Natural killer cell (primary cell): ENCODE measurements around the gene NUDT16L1. TPM values are rescaled to one million over a fixed set of nuclear protein-coding genes. Genes with fewer than 3 reads are reported as not detected.
A peak's percentile ranks its signal among the peaks of the same experiment; 100 is the strongest.

Experiments
- ATAC-seq, 3 donors: fragments of 150-1000 bp in 2 of 3; fragments of 200-7000 bp in 1 of 3; cut with Tn5 transposase; 1 replicate in 1 of 3; 2 replicates in 2 of 3; pipeline ENCODE4 v1.10.0; 2021; ENCODE audit warnings: mild to moderate bottlenecking in 2 of 3, moderate library complexity in 2 of 3
- DNase-seq, 2 donors: peaks; one replicate each; pipeline versions ENCODE4 v3.0.0 to v3.0.0-alpha.2; 2013 to 2021; ENCODE audit warnings: mixed read lengths in 1 of 2
- H3K27ac ChIP-seq: one replicate; pipeline ENCODE4 v1.5.1; 2013; ENCODE audit warnings: mild to moderate bottlenecking, low read length
- H3K27me3 ChIP-seq: one replicate; pipeline ENCODE4 v1.6.1; 2013; ENCODE audit warnings: low read length; ENCODE audit not compliant: control insufficient read depth, insufficient read depth
- H3K36me3 ChIP-seq: one replicate; pipeline ENCODE4 v1.6.1; 2013; ENCODE audit warnings: low read length; ENCODE audit not compliant: control insufficient read depth, insufficient read depth
- H3K4me1 ChIP-seq: one replicate; pipeline ENCODE4 v1.6.1; 2013; ENCODE audit warnings: low read length; ENCODE audit not compliant: control insufficient read depth, insufficient read depth
- H3K4me3 ChIP-seq: one replicate; pipeline ENCODE4 v1.5.1; 2013; ENCODE audit warnings: low read length
- H3K9me3 ChIP-seq: one replicate; pipeline ENCODE4 v1.6.1; 2013; ENCODE audit warnings: low read length; ENCODE audit not compliant: control insufficient read depth, insufficient read depth
- H3K27ac Mint-ChIP-seq, 2 donors: one replicate each; pipeline ENCODE4 v1.8.0; 2022; ENCODE audit warnings: mild to moderate bottlenecking in 2 of 2, mixed read lengths in 2 of 2, moderate library complexity in 1 of 2
- H3K27me3 Mint-ChIP-seq, 2 donors: one replicate each; pipeline ENCODE4 v1.8.0; 2022; ENCODE audit warnings: low read depth in 2 of 2, mixed read lengths in 2 of 2
- H3K36me3 Mint-ChIP-seq: one replicate; pipeline ENCODE4 v1.8.0; 2022; ENCODE audit warnings: mixed read lengths
- H3K4me1 Mint-ChIP-seq, 2 donors: one replicate each; pipeline ENCODE4 v1.8.0; 2022; ENCODE audit warnings: mixed read lengths in 2 of 2
- H3K4me3 Mint-ChIP-seq: one replicate; pipeline ENCODE4 v1.8.0; 2022; ENCODE audit warnings: mild to moderate bottlenecking, moderate library complexity, mixed read lengths
- H3K9me3 Mint-ChIP-seq, 2 donors: one replicate each; pipeline ENCODE4 v1.8.0; 2022; ENCODE audit warnings: mixed read lengths in 2 of 2
- CTCF ChIP-seq: fragments of 200-600 bp; IDR thresholded peaks from one replicate; pipeline ENCODE4 v1.8.0; 2022; ENCODE audit warnings: antibody characterized with exemption
- WGBS: methylation state at CpG from one replicate; pipeline ENCODE4 v1.1.7; 2013; ENCODE audit warnings: missing lambda C conversion rate; ENCODE audit not compliant: insufficient coverage; 5-methylcytosine and 5-hydroxymethylcytosine counted together
- intact Hi-C: fragments of 100-400 bp; cut with micrococcal nuclease; formaldehyde crosslinking; loops from one replicate; pipeline ENCODE4 v1.14.2; 2022
- total RNA-seq, 4 donors: library from RNA; stranded (reverse); fragments of 120-200 nt in 1 of 4; gene quantifications; one replicate each; pipeline versions ENCODE4 v1.2.3 to v1.2.4, GENCODE V29; 2013 to 2022

The NUDT16L1 gene
- total RNA-seq, 3 donors from 2014 or later (not counting 1 experiment from before 2014, with no cell fraction given) = 30.8 to 39.1 (median 35.0) TPM

- intact Hi-C loops = no loop called here
- Mint-ChIP-seq H3K27me3 (no peaks in the 10 kb centered on the region), H3K9me3 (no peaks in the 10 kb centered on the region), H3K27ac (no peak overlapping the region), H3K4me3 (no peak overlapping the region), H3K4me1 (peaks cover under 1 to 7% of the 10 kb centered on the region in 2 donors), H3K36me3 (no peaks in the 10 kb centered on the region)
- DNase-seq = peak in 1 of 2 donors; percentile 12
- Histone ChIP-seq H3K27ac (no peak overlapping the region), H3K27me3 (no peaks in the 10 kb centered on the region), H3K36me3 (peaks cover 8% of the 10 kb centered on the region), H3K9me3 (no peaks in the 10 kb centered on the region), H3K4me3 (no peak overlapping the region), H3K4me1 (peaks cover 19% of the 10 kb centered on the region)
- no peak for TF ChIP-seq CTCF
- ATAC-seq = no peak
- 93% methylated on average over 31 of the region's 31 CpGs for WGBS
These were observed 3.3 kb upstream of the NUDT16L1 start for GRCh38 chr16:4689864-4690704.

- TF ChIP-seq CTCF = no peak
- Histone ChIP-seq H3K27me3 (no peaks in the 10 kb centered on the region), H3K4me1 (peaks cover 29% of the 10 kb centered on the region), H3K36me3 (peaks cover 15% of the 10 kb centered on the region), H3K9me3 (no peaks in the 10 kb centered on the region), H3K27ac (no peak overlapping the region), H3K4me3 (no peak overlapping the region)
- Mint-ChIP-seq H3K4me3 (peak overlapping the region; percentile 69), H3K27me3 (no peaks in the 10 kb centered on the region), H3K4me1 (peaks cover 7 to 13% of the 10 kb centered on the region in 2 donors), H3K9me3 (no peaks in the 10 kb centered on the region), H3K36me3 (no peaks in the 10 kb centered on the region), H3K27ac (peak overlapping the region in 1 of 2 donors; percentile 80)
- WGBS = 85% methylated on average over 19 of the region's 19 CpGs
- intact Hi-C loops = no loop called here
- ATAC-seq (no peak), DNase-seq (peak in 1 of 2 donors; percentile 7)
These were observed 2.3 kb upstream of the NUDT16L1 start for GRCh38 chr16:4690946-4691665.

- intact Hi-C loops = no loop called here
- TF ChIP-seq CTCF = no peak
- no peaks in the 10 kb centered on the region for H3K27me3 ChIP-seq
- H3K36me3 ChIP-seq = peaks cover 20% of the 10 kb centered on the region
- Mint-ChIP-seq H3K9me3 (no peaks in the 10 kb centered on the region), H3K27ac (peak overlapping the region in 1 of 2 donors; percentile 80), H3K4me1 (peaks cover 7 to 9% of the 10 kb centered on the region in 2 donors), H3K27me3 (no peaks in the 10 kb centered on the region), H3K36me3 (no peaks in the 10 kb centered on the region), H3K4me3 (peak overlapping the region; percentile 69)
- peaks cover 29% of the 10 kb centered on the region for H3K4me1 ChIP-seq
- DNase-seq (peak in 1 of 2 donors; percentile 10), ATAC-seq (no peak)
- H3K9me3 ChIP-seq = no peaks in the 10 kb centered on the region
- H3K27ac ChIP-seq = no peak overlapping the region
- WGBS = 88% methylated on average over 20 of the region's 20 CpGs
- H3K4me3 ChIP-seq = no peak overlapping the region
These were observed 1.5 kb upstream of the NUDT16L1 start for GRCh38 chr16:4691666-4692412.
